SK-N-SH treated with all-trans-retinoic acid at 6 μM for 48 hours (cell line): ENCODE results near the gene GNPTG.

Experiments used
- RARB ChIP-seq: fragments of 250-450 bp; sonication (Bioruptor Pico); IDR thresholded peaks from 2 replicates; pipeline ENCODE4 v1.8.0; 2021; ENCODE audit warnings: mild to moderate bottlenecking, moderate library complexity
- TOX ChIP-seq: fragments of 250-450 bp; sonication (Bioruptor Pico); IDR thresholded peaks from 2 replicates; pipeline ENCODE4 v1.8.0; 2021; ENCODE audit warnings: mild to moderate bottlenecking, moderate library complexity, borderline replicate concordance
- ZFP3 ChIP-seq: fragments of 250-450 bp; sonication (Bioruptor Pico); IDR thresholded peaks from 2 replicates; pipeline ENCODE4 v1.5.0; 2020; ENCODE audit warnings: mild to moderate bottlenecking, moderate library complexity
- ZFP30 ChIP-seq: fragments of 450-650 bp; formaldehyde crosslinking; IDR thresholded peaks from 2 replicates; pipeline ENCODE4 v1.5.0; 2022; ENCODE audit warnings: mild to moderate bottlenecking, moderate library complexity
- ZNF70 ChIP-seq: fragments of 450-650 bp; formaldehyde crosslinking; IDR thresholded peaks from 2 replicates; pipeline ENCODE4 v1.5.0; 2020; ENCODE audit warnings: mild to moderate bottlenecking, moderate library complexity
- TF ChIP-seq, protein P1 (sequence below): fragments of 250-450 bp; sonication (Bioruptor Pico); IDR thresholded peaks from 2 replicates; pipeline ENCODE4 v1.8.0; 2021; ENCODE audit warnings: low read depth, mild to moderate bottlenecking, moderate library complexity, borderline replicate concordance
- TF ChIP-seq, protein P2 (sequence below): fragments of 250-450 bp; sonication (Bioruptor Pico); IDR thresholded peaks from 2 replicates; pipeline ENCODE4 v1.8.0; 2020; ENCODE audit warnings: mild to moderate bottlenecking, moderate library complexity, borderline replicate concordance

DNA sequence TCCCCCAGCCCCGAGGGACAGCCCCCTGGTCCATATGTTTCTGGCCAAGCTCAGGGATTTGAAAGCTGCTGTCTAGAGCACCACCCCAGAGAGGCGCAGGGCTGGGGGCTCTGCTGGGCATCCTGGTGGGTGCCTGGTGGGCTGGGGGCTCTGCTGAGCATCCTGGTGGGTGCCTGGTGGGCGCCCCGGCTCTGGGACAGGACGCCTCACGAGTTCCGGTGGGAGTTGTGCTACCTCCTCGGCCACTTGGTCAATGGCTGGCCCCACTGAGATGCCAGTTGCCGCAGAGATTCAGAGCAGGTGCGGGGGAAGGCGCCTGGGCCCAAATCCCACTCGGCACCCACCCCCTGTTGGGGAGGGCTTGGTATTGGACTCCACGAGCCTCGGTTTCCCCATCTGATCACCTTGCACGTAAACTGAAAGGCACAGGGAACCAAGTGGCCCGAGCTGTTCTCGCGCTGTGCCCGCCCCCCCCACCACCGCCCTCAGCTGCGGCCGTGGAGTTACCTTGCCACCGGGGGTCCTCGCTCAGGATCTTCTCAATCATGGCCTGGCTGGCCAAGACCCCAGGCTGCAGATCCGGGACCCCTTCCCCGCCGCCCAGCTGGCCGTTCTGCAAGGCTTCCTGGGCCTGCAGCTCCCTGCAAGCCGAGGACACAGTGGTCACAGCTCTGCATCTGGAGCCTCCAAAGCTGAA is 49.5 kb downstream of the GNPTG start:
- TF ChIP-seq TOX (CRISPR knock-in tag) (no peak), ZNF70 (CRISPR knock-in tag) (no peak), RARB (CRISPR knock-in tag) (no peak), ZFP3 (no peak), ZFP30 (no peak)
- TF ChIP-seq, protein P1, sequence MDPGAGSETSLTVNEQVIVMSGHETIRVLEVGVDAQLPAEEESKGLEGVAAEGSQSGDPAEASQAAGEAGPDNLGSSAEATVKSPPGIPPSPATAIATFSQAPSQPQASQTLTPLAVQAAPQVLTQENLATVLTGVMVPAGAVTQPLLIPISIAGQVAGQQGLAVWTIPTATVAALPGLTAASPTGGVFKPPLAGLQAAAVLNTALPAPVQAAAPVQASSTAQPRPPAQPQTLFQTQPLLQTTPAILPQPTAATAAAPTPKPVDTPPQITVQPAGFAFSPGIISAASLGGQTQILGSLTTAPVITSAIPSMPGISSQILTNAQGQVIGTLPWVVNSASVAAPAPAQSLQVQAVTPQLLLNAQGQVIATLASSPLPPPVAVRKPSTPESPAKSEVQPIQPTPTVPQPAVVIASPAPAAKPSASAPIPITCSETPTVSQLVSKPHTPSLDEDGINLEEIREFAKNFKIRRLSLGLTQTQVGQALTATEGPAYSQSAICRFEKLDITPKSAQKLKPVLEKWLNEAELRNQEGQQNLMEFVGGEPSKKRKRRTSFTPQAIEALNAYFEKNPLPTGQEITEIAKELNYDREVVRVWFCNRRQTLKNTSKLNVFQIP (CRISPR knock-in tag), result no peak
- TF ChIP-seq, protein P2, sequence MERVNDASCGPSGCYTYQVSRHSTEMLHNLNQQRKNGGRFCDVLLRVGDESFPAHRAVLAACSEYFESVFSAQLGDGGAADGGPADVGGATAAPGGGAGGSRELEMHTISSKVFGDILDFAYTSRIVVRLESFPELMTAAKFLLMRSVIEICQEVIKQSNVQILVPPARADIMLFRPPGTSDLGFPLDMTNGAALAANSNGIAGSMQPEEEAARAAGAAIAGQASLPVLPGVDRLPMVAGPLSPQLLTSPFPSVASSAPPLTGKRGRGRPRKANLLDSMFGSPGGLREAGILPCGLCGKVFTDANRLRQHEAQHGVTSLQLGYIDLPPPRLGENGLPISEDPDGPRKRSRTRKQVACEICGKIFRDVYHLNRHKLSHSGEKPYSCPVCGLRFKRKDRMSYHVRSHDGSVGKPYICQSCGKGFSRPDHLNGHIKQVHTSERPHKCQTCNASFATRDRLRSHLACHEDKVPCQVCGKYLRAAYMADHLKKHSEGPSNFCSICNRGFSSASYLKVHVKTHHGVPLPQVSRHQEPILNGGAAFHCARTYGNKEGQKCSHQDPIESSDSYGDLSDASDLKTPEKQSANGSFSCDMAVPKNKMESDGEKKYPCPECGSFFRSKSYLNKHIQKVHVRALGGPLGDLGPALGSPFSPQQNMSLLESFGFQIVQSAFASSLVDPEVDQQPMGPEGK (CRISPR knock-in tag), result no peak
